Heart left ventricle (tissue), 16 donors: Measurements from ENCODE around the gene ARMC6. TPM values are rescaled to one million over a fixed set of nuclear protein-coding genes. Genes with fewer than 3 reads are reported as not detected.

Source experiments
- ATAC-seq, 4 donors: fragments of 200-7000 bp; cut with Tn5 transposase; one replicate each; pipeline ENCODE4 v1.9.1; 2020 to 2022; ENCODE audit warnings: moderate library complexity in 4 of 4, mild to moderate bottlenecking in 3 of 4, moderate number of reproducible peaks in 1 of 4
- DNase-seq, 5 donors: peaks; one replicate each; pipeline ENCODE4 v3.0.0-alpha.2; 2020
- H3K27ac ChIP-seq, 12 donors: fragments of 200-600 bp; sonication (generic) in 4 of 12; one replicate each; pipeline versions ENCODE4 v1.5.0 to v1.8.0; 2016 to 2022; ENCODE audit warnings: mild to moderate bottlenecking in 2 of 12
- H3K27me3 ChIP-seq, 9 donors: fragments of 200-600 bp; sonication (generic) in 2 of 9; one replicate each; pipeline versions ENCODE4 v1.5.1 to v1.8.0; 2016 to 2022; ENCODE audit warnings: mild to moderate bottlenecking in 3 of 9
- H3K36me3 ChIP-seq, 9 donors: fragments of 200-600 bp; sonication (generic) in 2 of 9; one replicate each; pipeline versions ENCODE4 v1.5.0 to v1.8.0; 2018 to 2022; ENCODE audit warnings: mild to moderate bottlenecking in 2 of 9
- H3K4me1 ChIP-seq, 12 donors: fragments of 200-600 bp; sonication (generic) in 4 of 12; one replicate each; pipeline versions ENCODE4 v1.5.0 to v1.8.0; 2016 to 2022; ENCODE audit warnings: mild to moderate bottlenecking in 3 of 12
- H3K4me3 ChIP-seq, 12 donors: fragments of 200-600 bp; sonication (generic) in 4 of 12; one replicate each; pipeline versions ENCODE4 v1.5.0 to v1.8.0; 2017 to 2022; ENCODE audit warnings: mild to moderate bottlenecking in 9 of 12, moderate library complexity in 4 of 12
- H3K9me3 ChIP-seq, 12 donors: fragments of 200-600 bp; sonication (generic) in 4 of 12; one replicate each; pipeline versions ENCODE4 v1.5.0 to v1.8.0; 2016 to 2022; ENCODE audit warnings: mild to moderate bottlenecking in 1 of 12
- POLR2A ChIP-seq, 2 donors: fragments of 450-650 bp; IDR thresholded peaks; one replicate each; pipeline ENCODE4 v1.6.1; 2017; ENCODE audit warnings: antibody characterized with exemption in 2 of 2, mild to moderate bottlenecking in 2 of 2, moderate library complexity in 2 of 2
- WGBS, 4 donors: extraction: QIAGEN DNeasy Blood & Tissue Kit in 2 of 4; methylation state at CpG; one replicate each; pipeline versions ENCODE4 v1.1.5 to v1.1.7; 2013 to 2018; 5-methylcytosine and 5-hydroxymethylcytosine counted together
- intact Hi-C, 10 donors: fragments of 100-400 bp; cut with DNase I; formaldehyde crosslinking; loops; one replicate each; pipeline versions ENCODE4 v1.11.1 to v1.14.2; 2022
- long read RNA-seq, 3 donors: library from polyadenylated mRNA; unstranded; transcript quantifications; one replicate each; pipeline ENCODE4 v2.0.0, GENCODE V29; 2020 to 2021
- polyA plus RNA-seq, 2 donors: library from polyadenylated mRNA; stranded (reverse); fragments of 200-250 nt; gene quantifications; one replicate each; pipeline ENCODE4 v1.2.3, GENCODE V29; 2013
- total RNA-seq, 9 donors: library from RNA; depleted of rRNA in 2 of 9; stranded (reverse); fragments of >200 nt in 2 of 9; fragmentation: NEBNext Ultra II Directional in 3 of 9; extraction: Animal tissue kit (Norgen Biotek cat#: 25700) in 3 of 9; gene quantifications; one replicate each; pipeline versions ENCODE4 v1.1.0 to v1.2.4, GENCODE V29; 2016 to 2023
- TF ChIP-seq, protein P1 (sequence below), 12 donors: fragments of 200-600 bp; sonication (generic) in 4 of 12; IDR thresholded peaks; one replicate each; pipeline versions ENCODE4 v1.5.0 to v1.8.0; 2018 to 2022; ENCODE audit warnings: antibody characterized with exemption in 12 of 12, mild to moderate bottlenecking in 5 of 12
- donor health status: ischemic (EF 13 %, LVEDD 7.1; RV severe dilation, severe dysfunction).
- donor health status: healthy with polysubstance abuse.
- donor health status: DM: no; HTN: yes; CAD: no.
- donor health status: DM: no; HTN: no; CAD: no.
- donor health status: ischemic (EF 25% LVEDD 6.9; RV normal size, moderate dysfunction).
- donor health status: ischemic (EF 25% LVEDD 5.7; RV mildly dilated, moderate dysfunction).
- donor health status: healthy.
- donor health status: DM: yes; HTN: yes; CAD: no.
- donor health status: ischemic (EF 35%, LVEDD 5.7; RV mildly dilated, moderate dysfunction).
- donor health status: nonischemic (EF 11% LVEDD 7.7; RV severe dilation, severe dysfunction).
- donor health status: DM: yes; HTN: yes; CAD: no.
- donor health status: PGD.
- donor health status: ischemic (EF 29% LVEDD 5.4; RV normal size, mild dysfunction).
- donor health status: nonischemic (EF 23%, LVEDD 6.1; RV moderate dilation, normal function).

Gene ARMC6
- total RNA-seq (10 to 100 TPM in 8 of 9 donors, 1 to 10 TPM in 1; 9.9 to 23.6 (median 18.0) TPM), polyA plus RNA-seq (10 to 100 TPM; 22.4 to 24.7 TPM)
- long read RNA-seq, donor 1, transcript ARMC6-202 (8 exons, 2,383 nt), result major isoform, 30 of 58 reads
- long read RNA-seq, donor 1, transcript ARMC6-206 (9 exons, 2,488 nt), result minor isoform, 7 of 58 reads
- long read RNA-seq, donor 1, transcript ARMC6-201 (8 exons, 2,412 nt), result minor isoform, 5 of 58 reads
- long read RNA-seq, donor 1, partial matches to known transcripts, result 7 of 58 reads
- long read RNA-seq, donor 1, other reads (novel, unspliced or antisense), result 9 of 58 reads
- long read RNA-seq, donor 2, transcript ARMC6-201 (8 exons, 2,412 nt), result minor isoform, 12 of 188 reads
- long read RNA-seq, donor 2, transcript ARMC6-202 (8 exons, 2,383 nt), result major isoform, 119 of 188 reads
- long read RNA-seq, donor 2, transcript ARMC6-206 (9 exons, 2,488 nt), result minor isoform, 21 of 188 reads
- long read RNA-seq, donor 2, partial matches to known transcripts, result 10 of 188 reads
- long read RNA-seq, donor 2, other reads (novel, unspliced or antisense), result 26 of 188 reads
- long read RNA-seq, donor 3, transcript ARMC6-201 (8 exons, 2,412 nt), result minor isoform, 11 of 68 reads
- long read RNA-seq, donor 3, transcript ARMC6-206 (9 exons, 2,488 nt), result minor isoform, 10 of 68 reads
- long read RNA-seq, donor 3, transcript ARMC6-202 (8 exons, 2,383 nt), result major isoform, 37 of 68 reads
- long read RNA-seq, donor 3, partial matches to known transcripts, result 3 of 68 reads
- long read RNA-seq, donor 3, other reads (novel, unspliced or antisense), result 7 of 68 reads

DNA sequence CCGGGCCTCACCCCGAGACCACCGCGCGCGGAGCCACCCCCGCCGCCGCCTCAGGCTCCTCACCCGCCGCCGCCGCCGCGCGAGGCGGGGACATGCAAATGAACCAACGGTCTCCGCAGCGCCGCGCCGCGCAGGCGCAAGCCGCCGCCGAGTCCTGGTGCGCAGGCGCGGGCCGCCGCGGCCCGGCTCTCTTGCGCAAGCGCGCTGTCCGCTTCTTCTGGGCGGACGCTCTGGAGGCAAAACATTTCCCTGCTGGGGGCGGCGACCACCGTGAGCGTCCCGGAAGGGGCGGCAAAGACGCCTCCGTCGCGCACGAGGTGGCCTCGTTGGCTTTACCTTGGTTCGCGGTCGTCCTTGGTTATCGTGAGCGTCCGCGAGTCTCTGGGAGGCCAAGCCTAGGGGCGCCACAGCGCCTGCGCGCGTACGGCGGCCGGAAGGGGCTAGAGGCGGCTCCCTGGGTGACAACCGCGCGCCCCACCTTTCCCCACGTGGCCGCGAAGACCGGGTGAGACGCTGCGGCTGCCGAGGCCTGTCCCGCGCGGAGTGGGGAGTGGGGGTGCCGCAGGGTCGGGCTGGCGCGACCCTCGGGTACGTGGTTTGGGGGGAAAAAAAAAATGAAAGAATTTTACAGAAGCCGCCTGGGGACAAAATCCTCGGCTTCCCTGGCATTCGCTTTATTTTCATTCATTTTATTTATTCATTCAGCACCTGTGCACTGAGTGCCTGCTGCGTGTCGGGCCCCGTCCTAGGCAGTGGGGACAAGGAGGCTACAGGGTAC, at the start of gene ARMC6, which contains the start of gene SUGP2:
ARMC6 (plus strand) TSS at position 178 of the 778 bp plus-strand sequence. CDS start 607 bp downstream, outside the sequence.
SUGP2 (minus strand) TSS at position 92 of the 778 bp plus-strand sequence. CDS start 2,446 bp downstream, outside the sequence.
- Histone ChIP-seq H3K4me3 (peak within 1 kb of the TSS; percentile 59 to 97 (median 84)), H3K9me3 (no peaks in the 10 kb centered on the region), H3K27ac (peak within 1 kb of the TSS; percentile 91 to 100 (median 98)), H3K27me3 (no peaks in the 10 kb centered on the region), H3K4me1 (peaks cover 0 to 36% (median 22%) of the 10 kb centered on the region in 12 donors), H3K36me3 (peaks cover 0 to 29% (median 22%) of the 10 kb centered on the region in 9 donors)
- TF ChIP-seq, protein P1, sequence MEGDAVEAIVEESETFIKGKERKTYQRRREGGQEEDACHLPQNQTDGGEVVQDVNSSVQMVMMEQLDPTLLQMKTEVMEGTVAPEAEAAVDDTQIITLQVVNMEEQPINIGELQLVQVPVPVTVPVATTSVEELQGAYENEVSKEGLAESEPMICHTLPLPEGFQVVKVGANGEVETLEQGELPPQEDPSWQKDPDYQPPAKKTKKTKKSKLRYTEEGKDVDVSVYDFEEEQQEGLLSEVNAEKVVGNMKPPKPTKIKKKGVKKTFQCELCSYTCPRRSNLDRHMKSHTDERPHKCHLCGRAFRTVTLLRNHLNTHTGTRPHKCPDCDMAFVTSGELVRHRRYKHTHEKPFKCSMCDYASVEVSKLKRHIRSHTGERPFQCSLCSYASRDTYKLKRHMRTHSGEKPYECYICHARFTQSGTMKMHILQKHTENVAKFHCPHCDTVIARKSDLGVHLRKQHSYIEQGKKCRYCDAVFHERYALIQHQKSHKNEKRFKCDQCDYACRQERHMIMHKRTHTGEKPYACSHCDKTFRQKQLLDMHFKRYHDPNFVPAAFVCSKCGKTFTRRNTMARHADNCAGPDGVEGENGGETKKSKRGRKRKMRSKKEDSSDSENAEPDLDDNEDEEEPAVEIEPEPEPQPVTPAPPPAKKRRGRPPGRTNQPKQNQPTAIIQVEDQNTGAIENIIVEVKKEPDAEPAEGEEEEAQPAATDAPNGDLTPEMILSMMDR (IDR thresholded peaks at IDR 0.05), result peak in 1 of 12 donors; percentile 12
- peak in 1 of 2 donors; percentile 69 for TF ChIP-seq POLR2A (IDR thresholded peaks at IDR 0.05)
- ATAC-seq, result peak; percentile 56 to 90 (median 86)
- DNase-seq, result peak; percentile 87 to 93 (median 90)
- intact Hi-C loops, result loop anchor here in 2 of 10 donors (1.0 to 2.0 kb wide), 2 partner anchors 29 to 106 kb away; partner anchors contain the start of gene SLC25A42 (in 2 of the 2)
- 0 to 1% (median 1%) methylated on average over 60 to 94 of the region's 94 CpGs for WGBS, 4 donors

DNA sequence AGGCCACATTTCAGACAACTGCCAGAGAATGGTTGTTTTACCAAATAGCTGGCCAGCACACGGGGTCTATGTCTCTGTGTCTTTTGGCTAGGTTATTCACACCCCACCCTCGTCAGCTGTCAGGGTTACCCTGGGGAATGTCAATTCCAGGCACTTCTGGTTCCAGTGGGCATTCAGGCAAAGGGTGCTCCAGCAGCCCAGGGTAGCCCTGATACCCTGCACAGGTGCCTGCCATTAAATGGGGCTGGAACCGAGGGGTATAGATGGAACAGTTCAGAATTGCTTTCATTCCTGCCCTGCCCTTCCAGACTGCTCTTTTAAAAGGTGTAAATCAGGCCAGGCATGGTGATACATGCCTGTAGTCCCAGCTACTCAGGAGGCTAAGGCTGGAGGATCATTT, 49.2 kb upstream of the ARMC6 start:
- Histone ChIP-seq H3K27ac (peak overlapping the region in 1 of 12 donors; percentile 63), H3K4me1 (peaks cover 0 to 25% (median 1%) of the 10 kb centered on the region in 12 donors), H3K4me3 (no peak overlapping the region), H3K36me3 (no peaks in the 10 kb centered on the region), H3K27me3 (peaks cover 0 to 8% (median 0%) of the 10 kb centered on the region in 9 donors), H3K9me3 (no peaks in the 10 kb centered on the region)
- TF ChIP-seq POLR2A (IDR thresholded peaks at IDR 0.05), result no peak
- TF ChIP-seq, protein P1 (IDR thresholded peaks at IDR 0.05), result no peak
- DNase-seq, result no peak
- 69 to 82% (median 81%) methylated on average over 3 of the region's 3 CpGs for WGBS, 4 donors
- no peak for ATAC-seq
- intact Hi-C loops, result loop anchor here in 2 of 10 donors (10.0 kb wide), 1 partner anchor 89 kb away; the partner anchor contains the start of gene CERS1 (in 2 of the 2)

- peak overlapping the region in 1 of 12 donors; percentile 1 for H3K4me3 ChIP-seq
- DNase-seq (peak in 3 of 5 donors; percentile 33 to 43 (median 41)), ATAC-seq (peak in 1 of 4 donors; percentile 59)
- peak overlapping the region in 4 of 12 donors; percentile 11 to 63 (median 32) for H3K27ac ChIP-seq
- peaks cover 0 to 8% (median 0%) of the 10 kb centered on the region in 9 donors for H3K27me3 ChIP-seq
- 43 to 55% (median 45%) methylated on average over 7 of the region's 7 CpGs for WGBS, 4 donors
- H3K4me1 ChIP-seq, result peaks cover 0 to 25% (median 1%) of the 10 kb centered on the region in 12 donors
- TF ChIP-seq, protein P1 (IDR thresholded peaks at IDR 0.05), result no peak
- no peak for TF ChIP-seq POLR2A (IDR thresholded peaks at IDR 0.05)
- H3K9me3 ChIP-seq, result no peaks in the 10 kb centered on the region
- peaks cover 0 to under 1% (median 0%) of the 10 kb centered on the region in 9 donors for H3K36me3 ChIP-seq
- intact Hi-C loops, result loop anchor here in 4 of 10 donors (5.0 to 10.0 kb wide), 2 partner anchors 43 to 90 kb away; partner anchors contain the start of genes CERS1 (in 2 of the 4) and HOMER3 (in 2 of the 4)
Measured at GRCh38 chr19:18985257-18985656, 48.1 kb upstream of the ARMC6 start.
